Astrocyte (in vitro differentiated cells and primary cell): ENCODE data around the gene HTRA2.

Experiments used
- CTCF ChIP-seq: IDR thresholded peaks from 2 replicates; pipeline ENCODE4 v1.5.1; 2011; ENCODE audit warnings: low read depth, mild to moderate bottlenecking, inconsistent platforms, low read length, moderate library complexity; ENCODE audit not compliant: insufficient read depth
- EZH2 ChIP-seq: IDR thresholded peaks from 2 replicates; pipeline ENCODE4 v1.6.1; 2012; ENCODE audit warnings: mild to moderate bottlenecking, low read length, inconsistent platforms; ENCODE audit not compliant: insufficient read depth

GRCh38 chr2:74564222-74564621 is 34.5 kb downstream of the HTRA2 start:
- TF ChIP-seq CTCF: no peak
- TF ChIP-seq EZH2: no peak
